B cell (primary cell): ENCODE measurements around the gene KMT2A.

ENCODE experiments used
- CTCF ChIP-seq: fragments of 200-600 bp; IDR thresholded peaks from one replicate; pipeline ENCODE4 v1.8.0; 2022; ENCODE audit warnings: antibody characterized with exemption, mild to moderate bottlenecking
- EZH2 ChIP-seq: IDR thresholded peaks from 2 replicates; pipeline ENCODE4 v1.6.1; 2012; ENCODE audit warnings: borderline replicate concordance, low read depth, mild to moderate bottlenecking, moderate library complexity, low read length; ENCODE audit not compliant: insufficient read depth, poor library complexity, severe bottlenecking

GRCh38 chr11:118569670-118570069 is 133.4 kb downstream of the KMT2A start:
- TF ChIP-seq CTCF = no peak
- no peak for TF ChIP-seq EZH2
